ENCODE data around the gene TRABD2A. TPM values are rescaled to one million over a fixed set of nuclear protein-coding genes. Genes with fewer than 3 reads are reported as not detected.

Gene TRABD2A
- total RNA-seq, 1 experiment from 2014 or later, result 14.8 TPM

DNA sequence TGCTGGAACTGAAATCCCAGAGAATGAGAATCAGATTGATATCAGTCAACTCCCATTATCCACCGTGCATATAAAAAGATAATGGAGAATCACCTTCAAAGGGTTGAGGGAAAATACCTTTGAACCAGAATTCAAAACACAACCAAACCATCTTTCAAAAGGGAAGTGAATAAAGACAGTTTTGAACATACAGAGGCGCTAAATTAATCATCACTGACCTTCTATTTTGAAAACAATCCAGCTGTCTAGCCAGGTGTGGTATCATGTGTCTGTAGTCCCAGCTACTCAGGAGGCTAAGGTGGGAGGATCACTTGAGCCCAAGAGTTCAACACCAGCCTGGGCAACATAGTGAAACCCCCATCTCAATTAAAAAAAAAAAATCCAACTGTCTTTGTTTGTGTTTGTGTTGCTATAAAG, 63.6 kb downstream of the TRABD2A start:
- DNase-seq (ENCODE audit: low read depth), result no peak

DNA sequence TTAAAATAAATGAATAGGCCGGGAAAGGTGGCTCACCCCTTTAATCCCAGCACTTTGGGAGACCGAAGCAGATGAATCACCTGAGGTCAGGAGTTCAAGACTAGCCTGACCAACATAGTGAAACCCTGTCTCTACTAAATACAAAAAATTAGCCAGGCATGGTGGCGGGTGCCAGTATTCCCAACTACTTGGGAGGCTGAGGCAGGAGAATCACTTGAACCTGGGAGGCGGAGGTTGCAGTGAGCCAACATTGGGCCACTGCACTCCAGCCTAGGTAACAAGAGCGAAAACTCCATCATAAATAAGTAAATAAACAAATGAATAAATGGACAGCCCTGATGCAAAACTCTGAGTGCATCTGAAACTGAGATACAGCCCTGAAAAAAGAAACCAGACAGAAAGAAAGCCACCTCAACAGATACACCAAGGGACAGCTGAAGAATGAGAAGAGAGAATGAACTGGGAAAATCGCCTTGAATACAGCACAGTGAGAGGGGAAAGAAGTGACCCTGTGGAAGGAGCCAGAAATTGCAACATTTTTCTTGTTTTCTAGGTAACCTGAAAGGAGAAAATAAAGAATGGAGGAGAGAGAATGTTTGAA, 64.4 kb downstream of the TRABD2A start:
- DNase-seq (ENCODE audit: low read depth), result no peak

DNA sequence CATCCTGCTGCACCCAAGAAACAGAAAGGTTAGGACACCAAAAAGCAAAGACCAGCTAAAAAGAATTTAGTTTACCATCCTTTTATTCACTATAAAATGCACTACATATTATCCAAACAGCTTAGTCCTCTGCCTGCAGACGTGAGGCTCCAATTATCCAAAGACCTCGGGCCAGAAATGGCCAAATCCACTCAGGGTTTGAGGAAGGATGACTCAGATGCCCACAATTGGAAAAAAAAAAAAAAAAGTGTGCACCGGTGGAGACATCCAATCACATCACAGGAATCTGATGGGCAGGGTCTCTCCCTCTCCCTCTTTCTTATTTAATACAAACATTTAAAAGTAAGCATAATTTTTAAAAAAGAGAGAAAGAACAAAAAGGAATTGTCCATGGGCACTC, 65.7 kb downstream of the TRABD2A start:
- DNase-seq (ENCODE audit: low read depth), result peak; percentile 8

DNA sequence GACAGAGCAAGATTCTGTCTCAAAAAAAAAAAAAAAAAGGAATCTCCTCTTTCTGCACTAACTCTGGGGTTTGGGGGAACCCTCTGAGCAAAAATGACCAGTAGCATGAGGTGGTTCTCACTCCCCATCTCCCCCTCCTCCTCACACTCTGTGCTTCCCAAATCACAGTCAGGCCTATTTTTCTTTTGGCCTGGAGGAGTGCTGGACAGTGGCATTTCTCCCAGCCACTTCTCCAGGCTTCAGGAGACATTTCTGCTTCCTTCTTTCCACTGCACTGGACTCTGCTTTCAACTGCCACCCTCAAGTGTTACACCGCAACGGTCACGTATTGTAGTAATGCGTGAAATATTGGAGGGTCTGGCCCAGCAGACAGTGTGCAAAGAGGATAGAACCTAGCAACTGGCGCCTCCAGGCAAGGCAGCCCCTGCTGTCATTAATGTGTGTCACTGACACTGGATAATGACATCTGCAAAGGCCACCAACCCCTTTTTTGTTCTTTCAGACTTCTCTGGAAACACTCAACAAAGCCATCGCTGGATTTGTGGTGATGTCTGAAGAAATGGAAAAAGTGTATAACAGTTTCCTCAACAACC, 68.9 kb downstream of the TRABD2A start:
- no peak for DNase-seq (ENCODE audit: low read depth)

DNA sequence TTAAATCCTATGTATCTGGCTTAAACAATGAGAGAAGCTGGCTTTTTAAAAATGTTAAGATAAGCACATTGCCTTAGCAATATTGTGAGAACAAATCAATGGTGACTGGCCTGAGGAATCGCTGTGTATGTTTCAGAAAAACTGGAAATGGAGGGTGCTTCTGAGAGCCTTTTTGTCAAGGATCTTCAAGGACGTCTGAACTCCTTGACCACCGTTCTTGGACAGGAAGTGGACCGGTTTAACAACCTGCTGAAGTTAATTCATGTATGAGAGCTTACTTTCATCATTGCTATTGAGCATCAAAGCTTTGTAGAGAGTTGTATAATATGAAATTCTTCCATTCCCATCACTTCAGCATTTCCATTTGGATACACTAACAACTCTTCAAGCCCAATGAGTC, 72.6 kb downstream of the TRABD2A start:
- DNase-seq (ENCODE audit: low read depth), result no peak

DNA sequence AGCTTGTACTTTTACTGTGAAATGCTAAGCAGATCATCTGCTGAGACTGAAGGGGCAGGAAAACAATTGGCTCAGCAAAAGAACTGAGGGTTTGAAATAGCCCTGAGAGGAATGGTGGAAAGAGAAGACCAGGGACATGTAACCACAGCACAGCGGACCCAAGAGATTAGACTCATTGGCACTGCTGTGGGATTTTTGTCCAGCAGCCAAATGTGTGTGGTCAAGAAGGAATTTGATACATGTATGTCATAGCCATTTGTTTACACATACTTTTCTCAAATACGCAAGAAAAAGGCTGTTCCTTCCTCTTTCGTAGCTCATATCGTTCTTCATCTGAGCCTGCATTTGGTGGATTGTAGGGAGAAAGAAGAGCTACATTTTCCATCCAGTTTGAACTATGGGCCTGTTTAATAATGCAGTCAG, 73.8 kb downstream of the TRABD2A start:
- peak; percentile 95 for DNase-seq (ENCODE audit: low read depth)

DNA sequence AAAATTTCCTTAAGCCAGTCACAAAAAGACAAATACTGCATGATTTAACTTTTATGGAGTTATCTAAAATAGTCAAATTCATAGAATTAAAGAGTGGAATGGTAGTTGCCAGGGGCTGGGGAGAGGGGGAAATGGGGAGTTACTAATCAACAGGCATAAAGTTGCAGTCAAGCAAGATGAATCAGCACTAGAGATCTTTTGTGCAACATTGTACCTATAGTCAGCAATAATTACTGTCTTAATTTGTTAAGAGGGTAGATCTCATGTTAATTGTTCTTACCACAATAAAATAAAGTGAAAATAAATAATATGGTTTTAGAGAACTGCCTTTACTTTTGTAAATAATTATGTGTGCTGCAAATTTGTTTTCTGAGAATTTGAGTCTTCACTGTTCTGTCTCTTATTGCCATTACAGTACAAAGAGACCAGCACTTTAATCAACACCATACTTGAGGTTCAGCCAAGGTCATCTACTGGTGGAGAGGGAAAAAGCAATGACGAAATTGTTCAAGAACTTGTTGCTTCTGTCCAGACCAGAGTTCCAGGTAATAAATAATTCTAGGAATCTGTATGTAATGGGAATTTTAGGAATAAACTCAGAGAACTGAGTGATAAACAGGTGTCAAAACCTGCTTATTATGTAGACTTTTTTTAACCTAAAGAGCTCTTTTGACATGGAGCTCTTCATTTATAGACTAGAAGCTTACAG, 75.5 kb downstream of the TRABD2A start:
- DNase-seq (ENCODE audit: low read depth), result no peak

DNA sequence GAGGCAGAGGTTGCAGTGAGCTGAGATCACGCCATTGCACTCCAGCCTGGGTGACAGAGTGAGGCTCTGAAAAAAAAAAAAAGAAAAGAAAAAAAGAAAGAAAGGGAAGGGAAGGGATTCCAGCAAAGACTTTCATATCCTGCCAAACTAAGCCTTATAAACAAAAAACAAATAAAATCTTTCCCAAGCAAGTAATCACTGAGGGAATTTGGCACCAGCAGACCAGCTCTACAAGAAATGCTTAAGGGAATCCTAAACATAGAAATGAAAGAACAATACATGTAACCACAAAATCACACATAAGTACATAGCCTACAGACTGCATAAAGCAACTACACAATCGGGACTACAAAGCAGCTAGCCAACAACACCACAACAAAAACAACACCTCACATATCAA, 79.1 kb downstream of the TRABD2A start:
- no peak for DNase-seq (ENCODE audit: low read depth)

DNA sequence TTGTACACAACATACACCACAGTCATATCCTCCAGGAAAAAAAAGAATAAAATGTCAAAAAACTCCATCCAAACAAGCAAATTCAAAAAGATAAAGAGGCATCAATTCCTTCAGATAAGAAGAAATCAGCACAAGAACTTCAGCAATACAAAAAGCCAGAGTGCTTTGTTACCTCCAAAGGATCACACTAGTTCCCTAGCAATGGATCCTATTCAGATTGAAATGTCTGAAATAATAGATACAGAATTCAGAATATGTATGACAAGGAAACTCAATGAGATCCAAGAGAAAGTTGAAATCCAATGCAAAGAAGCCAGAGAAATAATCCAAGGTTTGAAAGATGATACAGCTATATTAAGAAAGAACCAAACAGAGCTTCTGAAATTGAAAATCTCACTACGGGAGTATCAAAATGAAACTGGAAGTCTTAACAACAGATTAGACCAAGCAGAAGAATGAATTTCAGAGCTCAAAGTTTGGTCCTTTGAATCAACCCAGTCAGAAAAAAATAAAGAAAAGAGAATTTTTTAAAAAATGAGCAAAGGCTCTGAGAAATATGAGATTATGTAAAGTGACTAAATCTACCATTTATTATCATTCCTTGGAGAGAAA, 80.6 kb downstream of the TRABD2A start:
- no peak for DNase-seq (ENCODE audit: low read depth)

DNA sequence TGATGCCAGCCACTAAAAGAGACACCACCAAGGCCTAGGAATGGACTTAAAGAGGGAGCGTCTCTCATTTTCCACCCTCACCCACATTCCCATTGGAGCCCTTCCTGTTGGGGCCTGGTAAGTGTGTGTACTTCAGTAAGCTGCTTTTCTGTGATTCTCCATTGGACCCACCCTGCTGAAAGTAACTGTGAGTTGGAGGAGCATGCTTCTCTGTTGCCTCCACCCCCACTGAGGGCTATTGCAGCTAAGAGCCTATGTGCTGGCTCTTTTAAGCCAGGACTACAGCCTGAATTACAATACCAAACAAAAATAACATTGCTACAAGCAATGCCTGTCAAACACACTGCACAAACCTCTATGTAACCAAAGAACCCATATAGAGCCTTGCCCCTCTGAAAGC, 81.1 kb downstream of the TRABD2A start:
- no peak for DNase-seq (ENCODE audit: low read depth)

DNA sequence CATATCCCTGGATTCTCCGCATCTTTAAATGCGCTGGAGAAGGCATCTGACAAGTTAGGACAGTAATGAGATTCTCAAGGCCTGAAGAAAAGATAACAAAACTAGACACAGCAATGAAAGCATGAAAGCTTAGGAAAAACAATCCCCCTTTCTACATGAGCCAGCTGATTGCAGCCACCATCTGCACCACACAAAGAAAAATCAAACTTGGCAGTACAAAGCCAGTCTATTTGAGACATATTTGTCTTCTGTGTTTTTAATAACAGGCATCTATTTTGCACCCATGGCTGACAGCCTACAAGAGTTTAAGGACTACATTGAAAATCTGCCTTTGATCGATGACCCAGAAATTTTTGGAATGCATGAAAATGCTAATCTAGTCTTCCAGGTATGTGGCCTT, 83.6 kb downstream of the TRABD2A start:
- DNase-seq (ENCODE audit: low read depth), result no peak

DNA sequence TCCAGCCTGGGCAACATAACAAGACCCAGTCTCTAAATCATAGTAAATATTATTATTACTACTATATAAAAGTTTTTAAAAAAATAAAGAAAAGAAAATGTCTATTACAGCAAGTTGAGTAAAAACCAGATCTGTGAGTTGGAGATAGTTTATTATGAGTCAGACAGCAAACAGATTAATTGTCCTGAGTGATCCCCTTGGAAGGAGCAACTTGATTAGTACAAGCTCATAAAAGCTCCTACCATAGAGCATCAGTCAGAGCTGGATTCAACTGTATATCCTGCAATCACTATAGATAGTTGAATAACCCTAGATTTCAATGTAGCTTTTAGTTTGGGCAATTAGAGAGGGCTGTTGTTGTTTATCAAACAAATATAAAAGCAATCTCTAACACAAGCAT, 84.1 kb downstream of the TRABD2A start:
- no peak for DNase-seq (ENCODE audit: low read depth)

DNA sequence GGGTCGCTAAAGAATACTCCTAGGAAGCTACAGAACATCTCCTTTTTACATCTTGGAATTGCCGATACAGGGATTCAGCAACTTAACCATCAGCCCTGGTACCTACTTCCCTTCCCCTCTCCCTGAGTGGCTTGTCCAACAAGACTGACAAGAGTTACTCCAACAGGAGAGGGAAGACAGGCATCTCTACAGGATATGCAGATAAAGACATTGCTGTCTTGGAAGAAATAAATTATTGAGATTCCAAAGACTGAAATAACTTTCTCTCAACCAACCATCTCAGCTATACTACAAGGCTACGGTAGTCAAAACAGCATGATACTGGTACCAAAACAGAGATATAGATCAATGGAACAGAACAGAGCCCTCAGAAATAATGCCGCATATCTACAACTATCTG, 87.2 kb downstream of the TRABD2A start:
- no peak for DNase-seq (ENCODE audit: low read depth)

DNA sequence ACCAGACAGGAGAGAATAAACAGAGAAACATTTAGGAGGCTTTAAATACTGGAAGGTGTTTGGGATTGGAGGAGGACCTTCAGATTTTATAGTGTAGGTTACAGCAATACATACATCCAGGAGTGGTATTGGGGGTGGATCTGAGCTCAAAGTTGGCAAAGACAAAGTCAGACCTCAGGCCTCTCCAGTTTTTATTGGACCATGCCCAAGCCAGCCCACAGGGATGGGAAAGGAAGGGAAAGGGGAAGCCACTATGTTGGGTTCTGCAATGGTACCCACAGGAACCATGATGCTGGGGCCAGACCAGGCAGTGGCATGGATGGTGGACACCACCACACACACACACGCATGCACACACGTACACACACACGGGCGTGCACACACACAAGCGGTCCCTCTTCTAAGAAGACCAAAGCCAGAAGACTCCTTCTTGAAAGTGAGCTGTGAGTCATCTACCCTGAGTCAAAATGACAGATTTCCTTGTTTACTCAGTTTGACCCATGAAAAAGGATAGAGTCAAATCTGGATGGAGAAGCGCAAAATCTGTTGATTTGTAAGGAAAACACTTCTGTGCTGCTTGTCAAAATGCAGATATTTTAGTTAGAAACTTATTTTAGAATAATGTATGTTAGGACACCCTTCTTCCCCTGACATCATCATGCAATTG, 87.9 kb downstream of the TRABD2A start:
- DNase-seq (ENCODE audit: low read depth), result no peak

DNA sequence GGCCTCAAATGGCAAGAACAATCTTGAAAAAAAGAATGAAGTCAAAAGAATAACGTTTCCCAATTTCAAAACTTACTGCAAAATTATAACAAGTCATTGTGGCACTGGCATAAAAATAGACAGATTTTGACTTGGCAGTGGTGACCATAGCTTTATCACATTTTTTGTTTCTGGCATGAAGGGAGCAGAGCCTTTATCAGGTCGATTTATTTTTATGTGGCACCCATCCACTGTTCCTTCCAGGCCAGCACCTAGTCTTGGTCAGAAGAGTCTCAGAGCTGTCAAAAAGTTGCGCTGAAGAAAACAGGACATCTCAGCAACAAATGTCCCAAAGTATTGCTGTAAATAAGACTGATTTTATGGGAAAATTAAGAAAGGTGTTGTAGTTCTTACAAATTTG, 92.4 kb downstream of the TRABD2A start:
- no peak for DNase-seq (ENCODE audit: low read depth)

DNA sequence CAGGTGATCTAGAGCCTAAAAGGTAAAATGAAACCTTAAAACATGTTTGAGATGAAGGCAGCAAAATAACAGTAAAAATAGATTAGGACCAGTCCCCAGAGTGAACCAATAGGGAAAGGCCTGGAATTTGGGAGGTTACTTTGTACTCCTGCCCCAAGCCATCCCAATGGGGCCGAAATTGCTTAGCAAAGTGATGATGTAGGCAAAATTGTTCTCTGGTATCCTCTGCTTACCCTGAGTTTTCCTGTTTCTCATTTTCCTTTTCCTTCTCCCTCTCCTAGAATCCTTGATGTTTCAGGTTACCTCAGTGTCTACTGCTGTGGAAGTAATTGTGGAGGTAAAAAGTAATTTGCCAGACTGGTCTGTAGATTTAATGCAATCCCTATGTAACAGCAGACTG, 92.9 kb downstream of the TRABD2A start:
- no peak for DNase-seq (ENCODE audit: low read depth)

DNA sequence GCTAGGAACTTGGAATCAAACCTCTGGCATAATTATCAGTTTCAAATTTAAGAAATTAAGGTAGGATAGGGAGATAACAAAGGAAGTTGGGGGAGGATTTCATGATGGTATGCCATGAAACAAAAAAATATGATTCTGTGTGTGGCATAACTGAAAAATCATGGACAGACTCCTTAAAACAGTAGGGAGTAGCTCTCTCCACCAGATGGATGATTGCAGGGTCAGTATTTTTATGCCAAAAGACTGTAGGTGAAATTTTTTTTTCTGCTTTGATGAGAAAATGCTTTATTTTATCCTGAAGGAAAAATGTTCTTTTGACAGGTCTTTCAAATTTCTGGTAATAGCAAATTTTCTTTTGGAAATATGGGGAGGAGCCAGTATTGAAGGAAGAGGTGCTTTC, 94.3 kb downstream of the TRABD2A start:
- no peak for DNase-seq (ENCODE audit: low read depth)

DNA sequence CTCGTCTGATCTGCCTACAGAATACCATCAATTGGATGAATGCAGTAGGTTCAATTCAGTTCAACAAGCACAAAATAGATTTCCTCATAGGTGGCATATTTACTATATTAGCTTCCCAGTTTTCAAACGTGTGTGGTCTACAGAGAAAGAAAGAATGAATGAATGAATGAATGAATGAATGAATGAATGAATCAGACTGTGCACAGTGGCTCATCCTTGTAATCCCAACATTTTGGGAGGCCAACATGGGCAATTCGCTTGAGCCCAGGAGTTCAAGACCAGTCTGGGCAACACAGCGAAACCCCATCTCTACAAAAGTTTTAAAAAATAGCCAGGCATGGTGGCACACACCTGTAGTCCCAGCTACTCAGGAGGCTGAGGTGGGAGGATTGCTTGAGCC, 94.9 kb downstream of the TRABD2A start:
- DNase-seq (ENCODE audit: low read depth), result no peak

DNA sequence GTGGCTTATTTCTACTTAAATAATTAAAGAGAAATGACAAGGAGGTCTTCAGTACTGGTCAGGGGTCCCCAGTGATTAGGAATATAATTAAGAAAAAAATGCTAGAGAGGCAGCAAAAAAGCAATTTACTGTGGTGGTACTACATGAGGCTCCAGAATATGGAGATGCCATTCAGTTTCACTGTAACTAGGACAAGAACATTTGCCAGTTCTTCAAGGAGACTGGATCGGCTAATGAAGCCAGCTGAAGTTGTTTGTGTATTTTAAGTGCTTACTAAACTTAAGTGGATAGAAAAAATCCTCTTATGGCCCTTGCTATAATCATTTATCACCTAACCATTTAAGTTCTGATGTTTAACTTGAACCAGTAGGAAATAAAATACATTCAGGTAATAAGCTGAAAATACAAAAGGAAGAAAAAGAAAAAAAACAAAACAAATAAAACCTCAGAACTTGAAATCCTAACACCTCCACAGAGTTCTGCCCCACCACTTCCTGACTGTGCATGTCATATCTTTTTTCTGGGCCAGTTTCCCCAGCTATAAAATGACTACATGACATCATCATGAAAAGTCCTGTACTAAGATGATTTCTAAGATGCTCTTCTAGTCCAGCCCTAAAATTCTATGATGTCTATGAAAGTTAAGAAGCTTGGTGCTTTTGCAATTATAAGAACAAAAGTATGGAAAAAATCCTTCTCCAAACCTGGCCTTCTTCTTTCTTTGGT, 98.0 kb downstream of the TRABD2A start:
- DNase-seq (ENCODE audit: low read depth), result no peak

DNA sequence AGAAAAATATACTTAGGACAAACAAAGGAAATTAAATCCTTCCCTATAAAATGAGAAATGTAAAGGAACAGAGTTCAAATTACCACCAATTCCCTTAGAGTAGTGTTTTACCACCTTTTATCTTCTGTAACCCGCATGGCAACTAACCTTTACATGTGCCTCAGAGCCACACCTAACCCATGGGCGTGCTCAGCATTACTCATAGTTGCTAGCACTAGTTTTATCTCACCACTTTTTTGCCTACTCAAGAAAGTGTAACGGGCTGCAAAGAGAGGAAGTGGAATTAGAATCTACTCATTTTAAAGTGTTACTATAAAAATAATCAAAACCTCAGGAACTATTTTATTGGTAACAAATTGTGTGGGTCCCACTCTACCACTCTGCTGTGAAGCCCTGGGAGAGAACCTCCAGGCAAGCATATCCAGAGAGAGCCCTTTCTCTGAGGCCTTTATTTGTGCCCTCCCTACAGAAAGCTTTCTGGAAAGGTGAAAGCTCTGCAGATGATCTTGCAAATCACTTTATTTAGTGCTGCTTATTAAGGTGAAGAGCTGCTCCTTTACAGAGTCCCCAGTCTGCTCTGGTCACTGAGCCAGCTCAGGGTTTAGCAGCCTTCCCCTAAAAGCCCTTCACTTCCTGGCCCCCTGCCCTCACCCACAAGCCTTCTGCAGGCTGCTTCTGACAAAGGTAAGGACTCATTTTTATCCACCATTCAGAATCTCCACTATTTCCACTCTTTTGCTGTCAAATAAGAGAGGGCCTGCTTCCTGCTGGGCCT, 98.8 kb downstream of the TRABD2A start:
- DNase-seq (ENCODE audit: low read depth), result no peak

DNA sequence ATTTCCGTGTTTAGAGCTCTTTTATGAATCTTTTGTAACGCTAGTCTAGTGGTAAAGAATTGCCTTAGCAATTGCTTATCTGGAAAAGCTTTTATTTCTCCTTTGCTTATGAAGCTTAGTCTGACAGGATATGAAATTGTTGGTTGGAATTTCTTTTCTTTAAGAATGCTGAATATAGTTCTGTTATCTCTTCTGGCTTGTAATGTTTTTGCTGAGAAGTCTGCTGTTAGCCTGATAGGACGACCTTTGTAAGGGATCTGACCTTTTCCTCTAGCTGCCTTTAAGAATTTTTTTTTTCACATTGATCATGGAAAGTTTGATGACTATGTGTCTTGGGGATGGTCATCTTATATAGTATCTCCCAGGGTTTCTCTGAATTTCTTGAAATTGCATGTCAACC, 101.1 kb downstream of the TRABD2A start:
- no peak for DNase-seq (ENCODE audit: low read depth)

Measured in LHCN-M2 (cell line).